IPS-18a (cell line): ENCODE data around the gene FRMD3.
"Not testable (repeated sequence)": the region's sequence is repeated elsewhere in the genome, so short reads cannot be mapped to it uniquely, and the experiment has no call there.

ENCODE experiments used
- H3K27ac ChIP-seq: one replicate; pipeline ENCODE4 v1.5.1; 2013; ENCODE audit warnings: low read length
- H3K27me3 ChIP-seq: one replicate; pipeline ENCODE4 v1.6.1; 2013; ENCODE audit warnings: mild to moderate bottlenecking, low read length; ENCODE audit not compliant: control insufficient read depth, insufficient read depth
- H3K36me3 ChIP-seq: one replicate; pipeline ENCODE4 v1.6.1; 2013; ENCODE audit warnings: low read depth, low read length; ENCODE audit not compliant: control insufficient read depth
- H3K4me1 ChIP-seq: one replicate; pipeline ENCODE4 v1.6.1; 2013; ENCODE audit warnings: low read depth, low read length; ENCODE audit not compliant: control insufficient read depth
- H3K4me3 ChIP-seq: one replicate; pipeline ENCODE4 v1.5.1; 2013; ENCODE audit warnings: low read length
- H3K9ac ChIP-seq: one replicate; pipeline ENCODE4 v1.6.1; 2013; ENCODE audit warnings: mild to moderate bottlenecking, low read length, moderate library complexity
- H3K9me3 ChIP-seq: one replicate; pipeline ENCODE4 v1.6.1; 2013; ENCODE audit warnings: low read depth, low read length; ENCODE audit not compliant: control insufficient read depth

The FRMD3 gene

GRCh38 chr9:83521011-83521410 lies 17.2 kb downstream of the FRMD3 start:
- no peaks in the 10 kb centered on the region for H3K4me1 ChIP-seq
- no peaks in the 10 kb centered on the region for H3K27me3 ChIP-seq
- H3K9ac ChIP-seq = no peak overlapping the region
- H3K36me3 ChIP-seq = no peaks in the 10 kb centered on the region
- H3K27ac ChIP-seq = no peak overlapping the region
- H3K9me3 ChIP-seq = no peaks in the 10 kb centered on the region
- no peak overlapping the region for H3K4me3 ChIP-seq

- H3K36me3 ChIP-seq = no peaks in the 10 kb centered on the region
- no peaks in the 10 kb centered on the region for H3K4me1 ChIP-seq
- H3K27ac ChIP-seq = no peak overlapping the region
- no peak overlapping the region for H3K4me3 ChIP-seq
- H3K9me3 ChIP-seq = no peaks in the 10 kb centered on the region
- H3K27me3 ChIP-seq = no peaks in the 10 kb centered on the region
- H3K9ac ChIP-seq = no peak overlapping the region
Observed at GRCh38 chr9:83520292-83520691, 17.9 kb downstream of the FRMD3 start.

- H3K27me3 ChIP-seq, H3K9me3 ChIP-seq, H3K9ac ChIP-seq, H3K36me3 ChIP-seq, H3K27ac ChIP-seq, H3K4me1 ChIP-seq, H3K4me3 ChIP-seq: not testable (repeated sequence)
Observed at GRCh38 chr9:83517980-83518379, 20.2 kb downstream of the FRMD3 start.

GRCh38 chr9:83514767-83515166 lies 23.4 kb downstream of the FRMD3 start:
- Histone ChIP-seq H3K4me1 (no peaks in the 10 kb centered on the region), H3K27ac (no peak overlapping the region), H3K36me3 (no peaks in the 10 kb centered on the region), H3K9ac (no peak overlapping the region), H3K9me3 (no peaks in the 10 kb centered on the region), H3K4me3 (no peak overlapping the region), H3K27me3 (no peaks in the 10 kb centered on the region)

GRCh38 chr9:83512621-83513020 lies 25.6 kb downstream of the FRMD3 start:
- Histone ChIP-seq H3K9me3 (no peaks in the 10 kb centered on the region), H3K9ac (no peak overlapping the region), H3K27me3 (no peaks in the 10 kb centered on the region)

GRCh38 chr9:83511051-83511450 lies 27.1 kb downstream of the FRMD3 start:
- Histone ChIP-seq H3K9me3 (no peaks in the 10 kb centered on the region), H3K36me3 (no peaks in the 10 kb centered on the region), H3K9ac (no peak overlapping the region), H3K27me3 (no peaks in the 10 kb centered on the region), H3K4me1 (peaks cover 6% of the 10 kb centered on the region), H3K27ac (no peak overlapping the region), H3K4me3 (no peak overlapping the region)

More at GRCh38 chr9:83512621-83513020, 25.6 kb downstream of the FRMD3 start:
- Histone ChIP-seq H3K27ac (no peak overlapping the region), H3K36me3 (no peaks in the 10 kb centered on the region), H3K4me3 (no peak overlapping the region), H3K4me1 (peaks cover 6% of the 10 kb centered on the region)

GRCh38 chr9:83509402-83509801 lies 28.8 kb downstream of the FRMD3 start:
- Histone ChIP-seq H3K36me3 (no peaks in the 10 kb centered on the region), H3K9ac (no peak overlapping the region), H3K27ac (no peak overlapping the region), H3K27me3 (no peaks in the 10 kb centered on the region), H3K4me1 (peaks cover 6% of the 10 kb centered on the region), H3K9me3 (no peaks in the 10 kb centered on the region), H3K4me3 (no peak overlapping the region)

GRCh38 chr9:83508067-83508466 lies 30.1 kb downstream of the FRMD3 start:
- Histone ChIP-seq H3K36me3 (no peaks in the 10 kb centered on the region), H3K9ac (no peak overlapping the region), H3K4me1 (peaks cover 6% of the 10 kb centered on the region), H3K27ac (no peak overlapping the region), H3K27me3 (no peaks in the 10 kb centered on the region), H3K4me3 (no peak overlapping the region), H3K9me3 (no peaks in the 10 kb centered on the region)

GRCh38 chr9:83505282-83505681 lies 32.9 kb downstream of the FRMD3 start:
- H3K27me3 ChIP-seq = no peaks in the 10 kb centered on the region
- H3K4me3 ChIP-seq = no peak overlapping the region
- H3K9ac ChIP-seq = no peak overlapping the region
- H3K27ac ChIP-seq = no peak overlapping the region
- no peaks in the 10 kb centered on the region for H3K9me3 ChIP-seq
- peaks cover 6% of the 10 kb centered on the region for H3K4me1 ChIP-seq
- no peaks in the 10 kb centered on the region for H3K36me3 ChIP-seq

- H3K9me3 ChIP-seq = no peaks in the 10 kb centered on the region
- H3K4me3 ChIP-seq = no peak overlapping the region
- H3K4me1 ChIP-seq = no peaks in the 10 kb centered on the region
- no peaks in the 10 kb centered on the region for H3K36me3 ChIP-seq
- H3K27me3 ChIP-seq = no peaks in the 10 kb centered on the region
- no peak overlapping the region for H3K27ac ChIP-seq
- H3K9ac ChIP-seq = no peak overlapping the region
Observed at GRCh38 chr9:83503866-83504265, 34.3 kb downstream of the FRMD3 start.

GRCh38 chr9:83501565-83501964 lies 36.6 kb downstream of the FRMD3 start:
- Histone ChIP-seq H3K9me3 (no peaks in the 10 kb centered on the region), H3K9ac (no peak overlapping the region), H3K36me3 (no peaks in the 10 kb centered on the region), H3K27me3 (no peaks in the 10 kb centered on the region), H3K4me3 (no peak overlapping the region), H3K4me1 (no peaks in the 10 kb centered on the region), H3K27ac (no peak overlapping the region)

- Histone ChIP-seq H3K27me3 (no peaks in the 10 kb centered on the region), H3K36me3 (no peaks in the 10 kb centered on the region), H3K27ac (no peak overlapping the region), H3K9me3 (no peaks in the 10 kb centered on the region), H3K4me3 (no peak overlapping the region), H3K9ac (no peak overlapping the region), H3K4me1 (no peaks in the 10 kb centered on the region)
Observed at GRCh38 chr9:83497441-83497840, 40.8 kb downstream of the FRMD3 start.
